AG04450 (cell line): ENCODE measurements around the gene HENMT1. TPM values are rescaled to one million over a fixed set of nuclear protein-coding genes. Genes with fewer than 3 reads are reported as not detected.

ENCODE experiments used
- CTCF ChIA-PET: fragments of 300-600, 350-600 bp; formaldehyde crosslinking; extraction: SDS; loops from one replicate; lab custom pipeline; 2022; ENCODE audit warnings: antibody characterized with exemption, inconsistent platforms; lab: Charles Lee
- POLR2A ChIA-PET: fragments of 350-600 bp; formaldehyde crosslinking; extraction: SDS; loops from one replicate; lab custom pipeline; 2021; ENCODE audit warnings: antibody characterized with exemption, inconsistent platforms; lab: Yijun Ruan, JAX
- DNase-seq: peaks from one replicate; pipeline ENCODE4 v3.0.0-alpha.2; 2011; ENCODE audit warnings: low read depth, low spot score
- H3K27ac ChIP-seq: one replicate; pipeline ENCODE4 v1.5.1; 2012; ENCODE audit warnings: low read depth, low read length, control low read depth
- H3K27me3 ChIP-seq: one replicate; pipeline ENCODE4 v1.6.0; 2012; ENCODE audit warnings: low read length; ENCODE audit not compliant: control insufficient read depth, insufficient read depth
- H3K4me3 ChIP-seq: 2 replicates; pipeline ENCODE4 v1.5.1; 2011; ENCODE audit warnings: mild to moderate bottlenecking, low read depth, low read length, control low read depth
- H3K9me3 ChIP-seq: 2 replicates; pipeline ENCODE4 v1.5.1; 2012; ENCODE audit warnings: low read length; ENCODE audit not compliant: control insufficient read depth, insufficient read depth
- polyA plus RNA-seq: library from polyadenylated mRNA; depleted of rRNA; stranded (reverse); fragments of >200 nt; gene quantifications from 2 replicates; pipeline ENCODE4 v1.2.3, GENCODE V29; 2011
- TF ChIP-seq, protein P1 (sequence below): IDR thresholded peaks from 2 replicates; pipeline ENCODE4 v1.5.1; 2011; ENCODE audit warnings: low read depth, low read length, control low read depth, inconsistent platforms

Gene HENMT1
- polyA plus RNA-seq, 1 experiment, result 2.3 TPM

GRCh38 chr1:108609483-108610049 is 51.3 kb downstream of the HENMT1 start:
- POLR2A ChIA-PET, result no interaction called here
- CTCF ChIA-PET, result interaction anchor here (1.3 kb wide), 1 partner anchor 50 kb away, joined by 3 read pairs; the partner anchor contains the start of gene EEIG2
- no peak overlapping the region for H3K27ac ChIP-seq

DNA sequence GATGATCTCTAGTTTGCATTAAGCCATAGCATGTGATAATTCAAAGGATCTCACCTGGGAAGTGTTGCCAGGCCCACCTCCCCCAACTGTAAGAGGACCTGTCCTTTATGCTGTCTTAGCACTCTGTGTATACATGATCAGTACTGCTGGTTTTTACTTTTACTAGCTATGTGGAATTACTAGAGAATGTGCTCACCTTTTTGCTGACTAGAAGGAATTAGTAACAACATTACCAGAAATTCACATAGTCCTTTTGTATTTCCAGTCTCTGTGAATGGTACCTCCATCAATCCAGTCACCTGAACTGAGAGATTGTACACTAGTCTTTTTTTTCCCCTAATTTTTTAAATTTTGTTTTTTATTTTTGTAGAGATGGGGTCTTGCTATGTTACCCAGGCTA is 54.4 kb downstream of the HENMT1 start:
- no peaks in the 10 kb centered on the region for H3K27me3 ChIP-seq
- no peak overlapping the region for H3K4me3 ChIP-seq
- no peaks in the 10 kb centered on the region for H3K9me3 ChIP-seq
- ChIA-PET CTCF (interaction anchor here (0.8 kb wide), 1 partner anchor 94 kb away, joined by 3 read pairs; no protein-coding TSS in a partner anchor), POLR2A (no interaction called here)
- no peak overlapping the region for H3K27ac ChIP-seq
- no peak for DNase-seq
- TF ChIP-seq, protein P1, sequence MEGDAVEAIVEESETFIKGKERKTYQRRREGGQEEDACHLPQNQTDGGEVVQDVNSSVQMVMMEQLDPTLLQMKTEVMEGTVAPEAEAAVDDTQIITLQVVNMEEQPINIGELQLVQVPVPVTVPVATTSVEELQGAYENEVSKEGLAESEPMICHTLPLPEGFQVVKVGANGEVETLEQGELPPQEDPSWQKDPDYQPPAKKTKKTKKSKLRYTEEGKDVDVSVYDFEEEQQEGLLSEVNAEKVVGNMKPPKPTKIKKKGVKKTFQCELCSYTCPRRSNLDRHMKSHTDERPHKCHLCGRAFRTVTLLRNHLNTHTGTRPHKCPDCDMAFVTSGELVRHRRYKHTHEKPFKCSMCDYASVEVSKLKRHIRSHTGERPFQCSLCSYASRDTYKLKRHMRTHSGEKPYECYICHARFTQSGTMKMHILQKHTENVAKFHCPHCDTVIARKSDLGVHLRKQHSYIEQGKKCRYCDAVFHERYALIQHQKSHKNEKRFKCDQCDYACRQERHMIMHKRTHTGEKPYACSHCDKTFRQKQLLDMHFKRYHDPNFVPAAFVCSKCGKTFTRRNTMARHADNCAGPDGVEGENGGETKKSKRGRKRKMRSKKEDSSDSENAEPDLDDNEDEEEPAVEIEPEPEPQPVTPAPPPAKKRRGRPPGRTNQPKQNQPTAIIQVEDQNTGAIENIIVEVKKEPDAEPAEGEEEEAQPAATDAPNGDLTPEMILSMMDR, result no peak

More at GRCh38 chr1:108609483-108610049, 51.3 kb downstream of the HENMT1 start:
- no peak overlapping the region for H3K4me3 ChIP-seq
- H3K27me3 ChIP-seq, result no peaks in the 10 kb centered on the region
- no peaks in the 10 kb centered on the region for H3K9me3 ChIP-seq
- TF ChIP-seq, protein P1, result no peak
- no peak for DNase-seq

DNA sequence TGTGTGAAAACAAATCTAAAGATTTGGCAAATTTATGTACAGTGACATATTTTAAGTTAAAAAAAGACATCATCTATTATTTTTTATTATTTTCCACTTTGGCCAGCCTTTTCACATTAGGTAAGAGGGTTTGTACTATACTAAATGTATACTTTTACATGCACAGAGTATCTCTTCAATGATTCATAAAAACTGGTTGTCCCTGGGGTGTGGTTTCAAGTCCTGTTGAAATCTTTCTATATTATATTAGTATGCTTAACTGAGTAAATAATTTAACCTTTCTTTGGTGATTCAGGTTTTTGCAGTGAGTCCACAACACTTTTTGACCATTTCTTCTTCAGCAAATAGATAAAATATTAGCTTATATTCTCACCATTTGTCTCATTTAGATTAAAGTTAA is 55.3 kb downstream of the HENMT1 start:
- Histone ChIP-seq H3K9me3 (no peaks in the 10 kb centered on the region), H3K4me3 (no peak overlapping the region), H3K27me3 (no peaks in the 10 kb centered on the region), H3K27ac (no peak overlapping the region)
- POLR2A ChIA-PET, result no interaction called here
- DNase-seq, result no peak
- TF ChIP-seq, protein P1, result no peak
- CTCF ChIA-PET, result interaction anchor here (0.6 to 0.8 kb wide), 2 partner anchors 93 to 257 kb away, joined by 3 to 4 read pairs; no protein-coding TSS in a partner anchor

GRCh38 chr1:108601708-108602410 is 59.0 kb downstream of the HENMT1 start:
- Histone ChIP-seq H3K4me3 (no peak overlapping the region), H3K9me3 (no peaks in the 10 kb centered on the region), H3K27ac (no peak overlapping the region), H3K27me3 (no peaks in the 10 kb centered on the region)
- TF ChIP-seq, protein P1, result no peak
- ChIA-PET CTCF (interaction anchor here (0.9 kb wide), 1 partner anchor 42 kb away, joined by 3 read pairs; the partner anchor contains the start of gene EEIG2), POLR2A (no interaction called here)
- no peak for DNase-seq

DNA sequence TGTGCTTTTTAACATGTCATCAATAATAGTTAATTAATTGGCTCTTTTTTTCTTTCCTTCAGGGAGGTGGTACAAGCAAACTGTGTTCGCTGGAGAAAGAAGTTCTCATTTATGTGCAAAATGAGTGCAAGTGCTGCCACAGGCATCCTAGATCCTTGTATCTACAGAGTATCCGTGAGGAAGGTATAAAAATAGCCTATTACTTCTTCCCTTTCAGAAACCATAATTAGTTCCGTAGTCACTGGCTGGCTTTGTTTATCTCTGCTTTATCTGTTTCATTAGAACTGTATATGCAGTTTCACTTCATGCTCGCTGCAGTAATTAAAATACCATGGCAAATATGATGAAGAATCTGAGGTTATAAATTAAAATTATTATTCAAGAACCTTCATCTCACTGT is 60.4 kb downstream of the HENMT1 start:
- Histone ChIP-seq H3K27me3 (no peaks in the 10 kb centered on the region), H3K4me3 (no peak overlapping the region), H3K9me3 (no peaks in the 10 kb centered on the region), H3K27ac (no peak overlapping the region)
- ChIA-PET POLR2A (no interaction called here), CTCF (no interaction called here)
- TF ChIP-seq, protein P1, result no peak
- no peak for DNase-seq
